WTC11 (cell line): Measurements from ENCODE around the gene BCL2L12.

Experiments used
- ATF2 ChIP-seq: sonication (generic); formaldehyde crosslinking; IDR thresholded peaks from 2 replicates; pipeline ENCODE4 v1.8.1; 2022; ENCODE audit warnings: low read depth, missing genetic modification reagents, borderline replicate concordance
- CTCF ChIP-seq: fragments of 200-600 bp; IDR thresholded peaks from 2 replicates; pipeline ENCODE4 v1.8.0; 2022; ENCODE audit warnings: antibody characterized with exemption
- FOXP1 ChIP-seq: sonication (generic); formaldehyde crosslinking; IDR thresholded peaks from 2 replicates; pipeline ENCODE4 v1.8.0; 2022; ENCODE audit warnings: missing genetic modification reagents, mild to moderate bottlenecking, moderate library complexity, borderline replicate concordance
- MAX ChIP-seq: sonication (generic); formaldehyde crosslinking; IDR thresholded peaks from 2 replicates; pipeline ENCODE4 v1.8.0; 2022; ENCODE audit warnings: mild to moderate bottlenecking, missing genetic modification reagents
- NR1H2 ChIP-seq: sonication (generic); formaldehyde crosslinking; IDR thresholded peaks from 2 replicates; pipeline ENCODE4 v1.9.0; 2021; ENCODE audit warnings: mild to moderate bottlenecking, moderate library complexity, missing genetic modification reagents
- SP1 ChIP-seq: sonication (generic); formaldehyde crosslinking; conservative IDR thresholded peaks from 2 replicates; pipeline ENCODE4 v1.8.1; 2022; ENCODE audit warnings: missing genetic modification reagents
- TEAD1 ChIP-seq: sonication (generic); formaldehyde crosslinking; IDR thresholded peaks from 2 replicates; pipeline ENCODE4 v1.8.0; 2022; ENCODE audit warnings: mild to moderate bottlenecking, missing genetic modification reagents
- TEAD4 ChIP-seq: sonication (generic); formaldehyde crosslinking; IDR thresholded peaks from 2 replicates; pipeline ENCODE4 v1.8.0; 2022; ENCODE audit warnings: mild to moderate bottlenecking, missing genetic modification reagents
- USF1 ChIP-seq: sonication (generic); formaldehyde crosslinking; IDR thresholded peaks from 2 replicates; pipeline ENCODE4 v1.8.0; 2022; ENCODE audit warnings: mild to moderate bottlenecking, missing genetic modification reagents
- ZBTB21 ChIP-seq: sonication (generic); formaldehyde crosslinking; IDR thresholded peaks from 2 replicates; pipeline ENCODE4 v1.8.1; 2023; ENCODE audit warnings: mild to moderate bottlenecking, missing genetic modification reagents, borderline replicate concordance

- TF ChIP-seq CTCF: no peak
- TF ChIP-seq USF1 (CRISPR knock-in tag): no peak
- no peak for TF ChIP-seq SP1
- no peak for TF ChIP-seq ZBTB21
- no peak for TF ChIP-seq ATF2 (CRISPR knock-in tag)
- no peak for TF ChIP-seq NR1H2 (CRISPR knock-in tag)
- TF ChIP-seq FOXP1: no peak
- TF ChIP-seq TEAD1 (CRISPR knock-in tag): no peak
- TF ChIP-seq MAX (CRISPR knock-in tag): no peak
- no peak for TF ChIP-seq TEAD4 (CRISPR knock-in tag)
Observed at GRCh38 chr19:49687566-49688316, 22.0 kb downstream of the BCL2L12 start.
